HG03066 (cell line): ENCODE measurements around the gene CRISPLD2.

Experiments
- ATAC-seq: cut with Tn5 transposase; IDR thresholded peaks from one replicate; pipeline ENCODE4 v1.9.1; 2021; ENCODE audit warnings: low read depth; ENCODE audit not compliant: unreplicated experiment

The CRISPLD2 gene

DNA sequence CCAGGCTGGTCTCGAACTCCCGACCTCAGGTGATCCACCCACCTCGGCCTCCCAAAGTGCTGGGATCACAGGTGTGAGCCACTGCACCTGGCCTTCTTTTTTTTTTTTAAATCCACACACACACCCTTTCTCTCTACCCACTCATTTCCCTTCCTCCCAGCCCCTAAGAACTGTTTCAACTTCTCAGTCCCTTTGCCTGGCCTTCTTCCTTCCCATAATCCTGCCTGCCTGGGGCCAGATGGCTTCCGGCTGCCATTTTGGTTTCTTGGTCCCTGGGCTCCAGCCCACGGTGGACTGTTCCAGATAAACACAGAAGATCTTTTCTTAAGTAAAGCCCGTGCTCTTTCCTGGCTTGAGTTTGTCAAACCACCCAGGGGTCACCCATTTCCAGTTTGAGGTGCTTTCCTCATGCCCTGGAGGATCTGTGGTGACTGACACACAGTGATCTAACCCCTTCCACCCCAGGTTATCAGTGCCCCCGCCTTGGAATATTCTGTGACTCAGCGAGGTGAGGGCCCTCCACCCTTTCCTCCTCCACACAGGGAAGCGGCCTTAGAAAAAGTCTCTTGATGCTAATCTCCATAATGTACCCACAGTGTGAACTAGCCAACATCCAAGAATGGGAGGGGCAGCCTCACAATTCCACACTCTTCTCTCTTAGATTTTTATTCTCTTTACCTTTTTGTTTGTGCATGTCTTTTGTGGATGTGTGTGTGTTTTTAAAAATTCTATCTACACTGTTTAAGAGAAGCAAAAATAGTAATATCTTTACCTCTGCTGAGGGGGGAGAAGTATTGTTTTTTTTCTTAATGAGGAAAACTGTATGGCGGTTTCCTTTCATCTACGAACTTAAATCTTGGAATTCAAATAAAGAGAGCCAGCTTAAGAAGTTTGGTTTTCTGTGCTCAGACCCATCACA, 60.0 kb downstream of the CRISPLD2 start:
- no peak for ATAC-seq

DNA sequence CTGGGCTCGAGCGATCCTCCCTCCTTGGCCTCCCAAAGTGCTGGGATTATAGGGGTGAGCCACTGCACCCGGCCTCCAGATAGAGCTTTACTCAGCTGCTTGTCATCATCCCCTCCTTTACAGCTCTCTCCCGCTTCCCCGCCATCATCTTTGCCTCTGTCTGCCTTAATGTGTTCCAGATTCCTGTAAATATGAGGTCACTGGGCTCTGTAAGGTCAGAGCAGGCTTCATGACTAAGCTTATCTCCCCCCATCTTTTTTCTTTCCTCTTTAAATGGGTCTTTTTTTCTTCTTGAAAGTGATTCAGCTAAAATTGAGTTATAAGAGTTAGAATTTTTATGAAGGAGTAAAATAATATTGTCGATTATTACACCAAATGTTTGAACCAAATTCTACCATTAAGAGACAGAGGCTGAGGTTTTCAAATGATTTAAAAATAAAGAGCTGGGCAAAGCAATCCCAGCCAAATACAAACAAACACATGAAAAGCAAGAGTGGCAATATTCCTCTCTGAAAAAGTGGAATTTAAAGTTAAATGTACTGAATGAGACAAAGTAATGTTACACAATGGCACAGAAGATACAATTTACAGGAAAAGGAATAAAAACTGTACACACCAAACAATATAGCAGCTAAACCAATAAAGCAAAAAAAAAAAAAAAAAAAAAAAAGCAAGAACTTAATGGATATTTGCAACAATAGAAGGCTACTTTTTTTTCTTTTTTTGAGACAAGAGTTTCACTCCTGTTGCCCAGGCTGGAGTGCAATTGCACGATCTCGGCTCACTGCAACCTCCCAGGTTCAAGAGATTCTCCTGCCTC, 62.1 kb downstream of the CRISPLD2 start:
- ATAC-seq: no peak

DNA sequence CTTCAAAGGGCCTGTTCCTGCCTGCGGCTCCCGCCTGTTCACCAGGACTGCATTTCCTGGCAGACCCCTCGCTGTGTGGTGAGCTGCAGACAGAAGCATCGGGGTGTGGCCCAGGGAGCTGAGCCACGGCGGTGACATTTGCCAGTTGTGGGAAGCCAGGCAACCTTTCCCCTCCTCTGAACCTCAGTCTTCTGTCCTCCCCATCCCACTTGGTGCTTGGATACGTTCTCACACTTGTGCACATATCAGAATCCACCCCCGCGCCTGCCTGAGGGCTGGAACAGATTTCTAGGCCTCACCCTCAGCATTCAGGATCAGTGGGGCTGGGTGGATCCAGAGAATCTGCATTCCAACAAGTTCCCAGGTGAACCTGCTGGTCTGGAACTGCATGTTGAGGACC, 63.5 kb downstream of the CRISPLD2 start:
- no peak for ATAC-seq

DNA sequence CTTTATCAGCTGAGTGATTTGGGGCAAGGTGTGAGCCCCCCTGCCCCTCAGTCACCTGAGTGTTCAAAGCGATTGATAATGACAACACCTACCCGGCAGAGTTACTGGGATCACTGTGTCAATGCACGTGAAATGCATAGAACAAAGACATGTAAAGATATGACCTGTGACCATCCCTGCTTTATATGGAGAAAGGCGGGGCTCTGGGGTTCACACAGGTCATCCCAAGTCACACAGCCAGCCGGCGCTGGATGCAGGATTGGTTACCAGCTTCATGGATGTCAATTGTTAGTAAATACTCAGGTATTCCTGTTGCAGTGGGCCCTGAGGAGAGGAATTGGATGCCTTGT, 64.4 kb downstream of the CRISPLD2 start:
- ATAC-seq: no peak

DNA sequence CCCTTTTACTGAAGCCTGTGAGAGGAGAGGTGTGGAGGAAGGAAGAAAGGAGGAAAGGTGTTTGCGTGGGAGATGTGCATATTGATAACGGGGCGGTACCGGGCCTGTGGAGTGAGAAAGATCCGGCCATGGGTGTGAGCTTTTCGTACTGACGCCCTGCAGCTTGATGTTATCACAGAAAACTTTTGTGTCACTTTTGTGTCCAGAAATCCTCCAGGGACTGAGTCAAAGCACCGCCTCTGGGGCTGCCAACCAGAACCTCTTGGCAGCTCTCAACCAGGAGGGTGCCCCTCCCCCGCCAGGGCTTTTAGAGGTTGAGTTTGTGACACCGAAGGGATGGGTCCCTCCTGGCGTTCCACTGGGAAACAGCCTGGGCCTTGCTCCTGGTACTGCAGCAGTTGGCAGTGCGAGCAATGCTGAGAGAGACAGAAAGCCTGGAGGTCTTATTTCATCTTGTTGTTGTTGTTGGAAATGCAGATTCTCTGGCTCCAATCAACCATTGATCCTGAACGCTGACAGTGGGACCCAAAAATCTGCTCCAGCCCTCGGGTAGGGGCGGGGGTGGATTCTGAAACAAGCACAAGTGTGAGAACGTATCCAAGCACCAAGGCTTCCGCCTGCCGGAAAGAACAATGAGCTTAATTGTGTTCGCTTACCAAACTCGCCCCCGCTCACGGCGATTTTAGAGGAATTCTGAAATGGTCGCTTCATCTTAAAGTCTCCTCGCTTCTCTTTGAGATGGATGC, 65.0 kb downstream of the CRISPLD2 start:
- no peak for ATAC-seq

DNA sequence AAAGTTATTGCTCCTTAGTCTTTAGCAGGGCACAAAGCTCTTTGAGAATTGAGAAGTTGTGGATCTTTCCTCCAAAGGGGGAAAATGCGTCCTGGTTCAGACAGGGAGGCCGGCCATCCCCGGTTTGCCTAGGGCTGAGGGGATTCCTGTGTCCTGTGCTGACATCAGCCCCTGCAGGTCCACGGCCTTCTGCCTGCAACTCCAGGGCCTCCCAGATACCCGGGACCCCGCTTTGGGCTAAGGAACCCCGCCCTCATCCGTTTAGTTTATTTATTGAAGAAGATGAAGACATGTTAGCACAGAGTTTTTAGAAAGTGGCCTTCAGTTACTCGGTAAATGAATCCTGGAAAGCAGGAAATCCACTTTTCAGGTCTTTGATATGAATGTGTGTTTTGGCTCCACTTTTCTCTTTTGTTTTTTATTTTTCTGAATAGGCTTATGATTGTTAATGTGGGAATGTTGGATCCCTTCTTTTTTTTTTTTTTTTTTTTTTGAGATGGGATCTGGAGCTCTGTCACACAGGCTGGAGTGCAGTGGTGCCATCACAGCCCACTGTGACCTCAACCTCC, 65.6 kb downstream of the CRISPLD2 start:
- no peak for ATAC-seq

DNA sequence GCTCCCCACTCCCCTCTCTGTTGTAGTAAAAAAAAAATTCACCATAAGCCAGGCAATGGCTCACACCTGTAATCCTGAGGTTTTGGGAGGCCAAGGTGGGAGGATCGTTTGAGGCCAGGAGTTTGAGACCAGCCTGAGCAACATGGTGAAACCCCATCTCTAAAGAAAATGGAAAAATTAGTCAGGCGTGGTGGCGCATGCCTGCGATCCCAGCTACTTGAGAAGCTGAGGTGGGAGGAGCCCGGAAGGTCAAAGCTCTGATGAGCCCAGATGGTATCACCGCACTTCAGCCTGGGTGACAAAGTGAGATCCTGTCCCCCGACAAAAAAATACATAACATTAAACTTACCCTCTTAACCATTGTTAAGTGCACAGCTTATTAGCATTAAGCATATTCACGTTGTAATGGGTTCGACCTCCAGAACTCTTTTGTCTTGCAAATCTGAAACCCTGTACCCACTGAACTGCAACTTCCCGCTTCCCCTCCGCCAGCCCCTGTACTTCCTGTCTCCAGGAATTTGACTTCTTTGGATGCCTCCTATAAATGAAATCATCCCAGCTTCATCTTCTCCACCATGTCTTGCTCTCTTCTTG, 66.8 kb downstream of the CRISPLD2 start:
- ATAC-seq: no peak

DNA sequence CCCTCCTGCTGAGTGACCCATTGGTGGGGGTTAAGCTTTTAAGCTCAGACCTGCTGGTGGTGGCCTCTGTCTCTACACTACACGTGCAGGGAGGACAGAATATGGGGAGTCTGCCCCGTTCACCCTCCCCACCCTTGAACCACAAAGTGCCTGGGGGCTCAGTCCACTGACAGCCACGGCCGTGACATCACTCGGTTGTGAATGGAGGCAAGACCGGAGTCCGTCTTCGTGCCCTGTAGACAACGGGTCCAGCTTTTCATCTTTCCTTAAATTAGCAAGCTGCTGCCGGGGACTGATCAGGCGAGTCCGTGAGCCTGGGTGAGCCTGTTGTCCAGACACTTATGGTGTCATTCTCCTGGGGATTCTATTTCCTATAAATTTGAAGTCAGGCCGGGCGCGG, 67.4 kb downstream of the CRISPLD2 start:
- no peak for ATAC-seq

DNA sequence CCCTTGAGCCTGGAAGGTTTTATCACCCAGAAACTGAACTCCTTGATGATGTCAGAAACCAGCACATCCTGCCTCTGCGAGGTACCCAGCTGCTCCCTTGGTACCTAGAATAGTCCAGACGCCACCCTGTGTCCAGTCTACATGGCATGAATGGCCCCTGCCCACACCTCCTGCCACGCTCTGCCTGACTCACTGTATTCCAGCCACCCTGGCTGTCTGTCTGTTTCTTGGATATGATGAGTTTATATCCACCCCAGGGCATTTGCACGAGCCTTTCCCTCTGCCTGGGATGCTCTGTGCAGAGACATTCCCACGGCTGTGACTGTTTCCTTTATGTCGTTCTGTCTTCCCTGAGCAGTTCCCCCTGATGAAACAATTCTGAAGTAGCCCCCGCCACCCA, 68.7 kb downstream of the CRISPLD2 start:
- no peak for ATAC-seq

DNA sequence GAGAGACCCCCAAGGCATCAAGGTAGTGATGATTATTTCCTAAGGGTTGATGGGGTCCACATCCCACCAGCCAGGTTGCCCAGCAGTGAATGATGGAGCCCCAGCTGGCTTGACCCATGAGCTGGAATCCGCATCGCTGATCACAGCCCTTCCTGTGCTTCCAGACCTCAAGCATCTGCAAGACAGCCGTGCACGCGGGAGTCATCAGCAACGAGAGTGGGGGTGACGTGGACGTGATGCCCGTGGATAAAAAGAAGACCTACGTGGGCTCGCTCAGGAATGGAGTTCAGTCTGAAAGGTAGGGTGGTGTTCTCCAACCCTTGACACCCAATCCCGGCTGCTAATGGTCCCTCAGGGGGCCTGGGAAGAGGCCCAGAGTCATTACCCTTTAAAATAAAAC, 69.3 kb downstream of the CRISPLD2 start:
- ATAC-seq: no peak

DNA sequence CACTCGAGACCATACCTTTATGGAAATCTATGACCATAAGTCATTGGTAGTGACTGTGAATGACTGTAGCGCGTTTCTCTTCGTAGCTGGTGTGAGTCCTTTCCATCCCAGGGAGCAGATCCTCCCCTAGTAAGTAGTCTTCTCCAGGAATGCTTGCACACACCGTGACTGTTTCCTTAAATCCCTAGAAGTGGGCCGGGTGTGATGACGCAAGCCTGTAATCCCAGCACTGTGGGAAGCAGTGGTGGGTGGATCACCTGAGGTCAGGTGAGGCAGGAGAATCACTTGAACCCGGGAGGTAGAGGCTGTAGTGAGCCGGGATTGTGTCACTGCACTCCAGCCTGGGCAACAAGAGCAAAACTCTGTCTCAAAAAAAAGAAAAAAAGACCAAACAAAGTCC, 70.6 kb downstream of the CRISPLD2 start:
- ATAC-seq: no peak

DNA sequence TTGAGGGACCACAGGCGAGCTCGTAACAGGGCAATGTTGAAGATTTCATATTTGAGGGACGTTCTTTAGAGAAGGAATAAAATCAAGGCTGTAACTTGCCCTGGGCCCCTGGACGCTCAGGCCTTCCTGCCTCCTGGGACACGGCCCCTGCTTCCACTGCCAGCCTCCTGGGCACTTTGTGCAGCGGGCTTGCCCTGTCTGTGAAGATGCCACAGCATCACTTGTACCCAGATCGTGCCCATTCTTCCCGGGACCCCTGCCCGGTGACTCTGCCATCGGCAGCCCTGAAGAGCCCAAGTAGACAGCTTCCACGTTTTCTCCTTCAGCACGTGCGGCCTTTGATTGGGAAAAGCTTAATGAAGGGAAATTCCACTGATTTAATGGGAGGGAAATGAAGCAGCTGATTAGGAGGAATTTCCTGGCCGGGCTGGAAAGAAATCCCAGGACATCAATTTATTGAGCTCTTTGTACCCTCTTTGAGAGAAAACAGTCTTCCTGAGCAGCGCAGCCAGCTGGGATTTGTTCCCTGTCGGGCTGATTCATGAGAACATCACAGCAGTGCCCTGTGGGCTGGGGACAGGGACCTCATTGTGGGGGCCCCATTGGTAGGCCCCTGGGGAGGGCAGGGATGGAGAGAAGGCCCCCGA, 71.5 kb downstream of the CRISPLD2 start:
- no peak for ATAC-seq

DNA sequence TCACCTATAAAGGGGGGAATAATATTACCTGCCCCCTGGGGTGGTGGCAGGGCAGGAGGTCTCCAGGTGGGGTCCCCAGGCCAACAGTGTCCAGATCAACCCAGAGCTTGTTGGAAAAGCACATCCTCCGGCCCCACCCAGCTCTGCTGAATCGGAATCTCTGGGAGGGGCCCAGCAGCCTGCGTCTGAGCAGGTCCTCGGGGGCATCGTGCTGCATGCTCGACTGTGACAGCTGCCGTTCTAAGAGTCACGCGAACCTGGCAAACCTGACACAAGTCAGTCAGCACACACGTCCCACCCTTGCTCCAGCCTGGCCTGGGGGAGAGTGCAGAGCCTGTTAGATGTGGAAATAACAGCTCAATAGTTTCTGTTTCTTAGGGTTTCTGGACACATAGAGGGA, 72.3 kb downstream of the CRISPLD2 start:
- ATAC-seq: no peak

DNA sequence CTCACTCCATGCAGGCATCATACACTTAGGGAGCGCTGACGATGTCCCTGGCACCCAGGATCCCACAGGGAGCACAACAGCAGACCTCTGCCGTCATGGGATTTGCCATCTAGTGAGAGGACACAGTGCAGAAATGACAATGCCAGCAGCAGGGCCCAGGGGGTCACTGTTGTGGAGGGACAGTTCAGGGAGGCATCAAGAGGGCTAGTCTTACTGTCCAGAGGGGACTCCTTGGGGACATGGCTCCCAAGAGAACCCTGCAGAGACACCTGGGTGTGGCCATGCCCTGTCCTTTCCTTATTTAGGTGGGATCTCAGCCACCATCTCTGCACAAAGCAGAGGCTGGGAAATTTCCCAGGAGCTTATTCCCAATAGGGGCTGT, 73.7 kb downstream of the CRISPLD2 start:
- no peak for ATAC-seq

DNA sequence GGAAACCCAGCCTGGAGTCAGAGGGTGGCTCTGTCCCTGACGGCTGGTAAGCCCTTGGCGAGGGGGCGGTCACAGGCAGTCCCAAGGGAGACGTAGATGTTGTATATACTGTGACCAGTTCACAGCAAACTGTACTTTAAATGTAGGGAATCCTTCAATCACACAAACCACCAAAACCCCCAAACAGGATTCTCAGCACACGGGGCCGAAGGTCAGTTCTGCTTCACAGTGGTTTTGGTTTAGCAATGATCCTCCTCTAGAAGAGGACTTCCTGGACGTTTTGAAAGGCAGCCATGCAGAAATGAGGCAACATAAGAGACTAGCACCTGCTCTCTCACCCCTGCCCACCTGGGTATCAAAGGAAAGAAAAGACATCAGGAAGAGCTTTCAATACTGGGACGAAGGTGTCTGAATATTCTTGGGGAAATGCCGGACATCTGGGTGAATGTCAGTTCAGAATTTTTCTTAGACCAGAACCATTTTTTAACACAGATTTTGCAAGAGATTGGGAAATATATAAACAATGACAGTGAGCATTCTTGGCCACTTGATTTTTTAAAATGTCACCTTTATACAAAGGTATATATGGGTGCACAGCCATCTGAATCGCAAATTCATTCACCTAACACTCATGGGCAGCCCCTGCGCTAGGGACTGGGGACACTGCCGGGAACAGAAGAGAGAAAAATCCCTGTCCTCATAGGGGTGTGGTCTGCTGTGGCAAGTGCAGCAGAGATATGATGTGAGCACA, 74.2 kb downstream of the CRISPLD2 start:
- no peak for ATAC-seq

DNA sequence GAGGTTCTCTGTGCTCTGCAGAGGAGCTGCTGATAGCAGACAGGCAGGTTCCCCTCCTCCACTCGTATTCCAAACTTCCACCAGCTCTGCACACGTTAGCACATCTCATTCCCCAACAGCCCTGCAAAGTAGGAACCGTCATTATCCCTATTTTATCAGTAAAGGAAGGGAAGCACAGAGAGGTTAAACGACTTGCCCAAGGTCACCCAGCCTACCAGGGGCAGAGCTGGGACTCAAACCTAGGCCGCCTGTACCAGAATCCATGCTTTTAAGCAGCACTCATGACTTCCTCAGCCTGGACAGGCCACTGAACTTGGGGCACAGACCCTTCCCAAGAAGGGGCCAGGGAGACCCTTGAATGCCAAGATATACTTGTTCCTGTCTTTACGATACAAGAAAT, 75.2 kb downstream of the CRISPLD2 start:
- ATAC-seq: no peak

DNA sequence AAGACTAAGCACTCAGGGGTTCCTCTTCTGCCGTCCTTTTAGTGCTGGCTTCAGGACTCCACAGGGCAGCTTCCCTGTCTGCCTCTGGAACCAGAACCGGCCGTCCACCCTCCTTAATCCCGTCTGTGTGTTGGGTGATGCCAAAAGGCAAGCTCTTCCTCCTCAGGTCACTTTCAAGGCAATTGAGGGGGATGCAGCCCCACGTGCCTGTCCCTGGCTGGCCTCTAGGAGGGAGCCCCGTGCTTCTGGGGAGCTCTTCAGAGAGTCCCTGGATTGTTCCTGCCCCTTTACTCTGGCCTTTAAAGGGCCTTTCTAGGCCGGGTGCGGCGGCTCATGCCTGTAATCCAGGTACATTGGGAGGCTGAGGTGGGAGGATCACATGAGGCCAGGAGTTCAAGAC, 77.1 kb downstream of the CRISPLD2 start:
- no peak for ATAC-seq

DNA sequence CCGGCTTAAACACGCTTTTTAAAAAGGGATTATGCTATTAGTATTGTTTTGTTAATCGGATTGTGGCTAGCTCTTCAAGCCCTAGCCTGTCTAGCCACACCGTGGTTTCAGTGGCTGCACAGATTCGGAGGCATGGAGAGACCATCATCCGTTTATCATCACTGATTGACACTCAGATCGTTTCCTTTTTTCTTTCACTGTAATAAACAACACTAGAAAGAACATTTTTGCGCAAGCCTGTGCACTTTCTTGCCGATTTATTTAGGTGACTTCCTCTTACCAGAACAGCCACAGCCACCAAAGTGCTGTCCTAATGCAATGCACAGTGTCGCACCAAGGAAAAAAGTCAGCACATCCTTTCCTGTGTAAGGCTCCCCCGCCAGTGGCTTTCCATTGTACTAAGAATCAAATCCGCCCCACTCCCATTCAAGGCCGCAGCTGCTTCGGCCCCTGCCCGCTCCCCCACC, 78.2 kb downstream of the CRISPLD2 start:
- no peak for ATAC-seq

DNA sequence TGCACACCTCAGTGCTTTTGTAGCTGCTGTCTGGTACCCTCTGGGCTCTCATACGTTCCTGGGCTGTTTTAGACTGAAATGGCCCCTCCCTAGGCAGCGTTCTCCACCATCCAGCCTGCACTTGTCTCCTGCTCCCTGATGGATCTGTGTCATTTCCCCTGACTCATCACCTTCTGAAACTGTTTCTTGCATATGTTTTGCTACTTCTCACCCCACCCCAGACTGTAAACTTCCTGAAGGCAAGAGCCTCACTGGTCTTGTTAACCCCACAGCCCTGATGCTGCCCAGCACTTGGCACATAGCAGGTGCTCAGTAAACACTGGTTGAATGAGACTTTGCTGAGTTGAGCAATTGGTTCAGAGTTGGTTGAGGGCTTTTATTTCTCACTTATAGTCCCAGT, 78.7 kb downstream of the CRISPLD2 start:
- ATAC-seq: no peak
